Measurements from ENCODE around the gene SORD. TPM values are rescaled to one million over a fixed set of nuclear protein-coding genes. Genes with fewer than 3 reads are reported as not detected.
A peak's percentile ranks its signal among the peaks of the same experiment; 100 is the strongest.
"Not testable (repeated sequence)": the region's sequence is repeated elsewhere in the genome, so short reads cannot be mapped to it uniquely, and the experiment has no call there.

The SORD gene
- total and polyA plus RNA-seq, 8 donors = 5.5 to 43.3 (median 15.3) TPM

GRCh38 chr15:45048794-45049631 is 26.0 kb downstream of the SORD start:
- H3K4me3 ChIP-seq = no peak overlapping the region
- H3K27ac ChIP-seq = peak overlapping the region; percentile 44 to 79 (median 58)
- DNase-seq = peak in 1 of 2 donors; percentile 40

GRCh38 chr15:45050587-45050986 is 27.6 kb downstream of the SORD start:
- no peak for TF ChIP-seq POLR2A (IDR thresholded peaks at IDR 0.05)
- no peak for TF ChIP-seq CTCF (IDR thresholded peaks at IDR 0.05)
- TF ChIP-seq EP300 (IDR thresholded peaks at IDR 0.05) = no peak
- no peak for TF ChIP-seq POLR2AphosphoS5 (IDR thresholded peaks at IDR 0.05)
- peaks cover 5 to 21% (median 5%) of the 10 kb centered on the region in 4 donors for H3K4me1 ChIP-seq
- H3K9me3 ChIP-seq = no peaks in the 10 kb centered on the region
- peaks cover 0 to 64% (median 35%) of the 10 kb centered on the region in 4 donors for H3K36me3 ChIP-seq
- H3K27me3 ChIP-seq = no peaks in the 10 kb centered on the region
- DNase-seq = no peak
- WGBS, 5 donors = 90 to 96% (median 91%) methylated on average over 1 of the region's 1 CpG
- intact Hi-C loops (cut with DNase I; ENCODE audit: low total_unique reads) = no loop called here
- no peak overlapping the region for H3K27ac ChIP-seq
- no peak overlapping the region for H3K4me3 ChIP-seq

More at GRCh38 chr15:45048794-45049631, 26.0 kb downstream of the SORD start:
- TF ChIP-seq POLR2AphosphoS5 (IDR thresholded peaks at IDR 0.05) (peak in 1 of 3 donors; percentile 33), EP300 (IDR thresholded peaks at IDR 0.05) (no peak), POLR2A (IDR thresholded peaks at IDR 0.05) (no peak)
- 34 to 58% (median 44%) methylated on average over 7 of the region's 7 CpGs for whole genome bisulfite sequencing, 5 donors
- intact Hi-C loops (cut with DNase I; ENCODE audit: low total_unique reads) = no loop called here
- H3K36me3 ChIP-seq = peaks cover 0 to 64% (median 37%) of the 10 kb centered on the region in 4 donors
- H3K4me1 ChIP-seq = peaks cover 5 to 21% (median 5%) of the 10 kb centered on the region in 4 donors
- H3K27me3 ChIP-seq = no peaks in the 10 kb centered on the region
- H3K9me3 ChIP-seq = no peaks in the 10 kb centered on the region

DNA sequence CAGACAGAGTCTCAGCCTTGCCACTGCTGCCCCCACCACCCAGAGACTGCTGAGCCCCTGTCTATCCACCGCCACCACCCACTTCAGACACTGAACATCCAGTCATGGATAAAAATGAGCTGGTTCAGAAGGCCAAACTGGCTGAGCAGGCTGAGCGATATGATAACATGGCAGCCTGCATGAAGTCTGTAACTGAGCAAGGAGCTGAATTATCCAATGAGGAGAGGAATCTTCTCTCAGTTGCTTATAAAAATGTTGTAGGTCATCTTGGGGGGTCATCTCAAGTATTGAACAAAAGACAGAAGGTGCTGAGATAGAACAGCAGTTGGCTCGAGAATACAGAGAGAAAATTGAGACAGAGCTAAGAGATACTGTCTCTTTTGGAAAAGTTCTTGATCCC is 29.7 kb downstream of the SORD start:
- WGBS, 5 donors = 95 to 97% (median 96%) methylated on average over 3 of the region's 3 CpGs
- H3K36me3 ChIP-seq = peaks cover 0 to 51% (median 23%) of the 10 kb centered on the region in 4 donors
- H3K4me3 ChIP-seq; intact Hi-C loops (cut with DNase I; ENCODE audit: low total_unique reads); H3K27ac ChIP-seq; H3K27me3 ChIP-seq; H3K9me3 ChIP-seq; DNase-seq: not testable (repeated sequence)
- peaks cover 5 to 21% (median 5%) of the 10 kb centered on the region in 4 donors for H3K4me1 ChIP-seq

- Histone ChIP-seq H3K36me3 (peaks cover 0 to 11% (median 10%) of the 10 kb centered on the region in 4 donors), H3K27ac (peak overlapping the region in 1 of 5 donors; percentile 42)
- WGBS, 5 donors = 63 to 77% (median 65%) methylated on average over 3 of the region's 3 CpGs
- H3K27me3 ChIP-seq; H3K4me1 ChIP-seq; intact Hi-C loops (cut with DNase I; ENCODE audit: low total_unique reads); DNase-seq; H3K9me3 ChIP-seq; H3K4me3 ChIP-seq: not testable (repeated sequence)
These were observed 36.0 kb downstream of the SORD start for GRCh38 chr15:45058690-45059675.

DNA sequence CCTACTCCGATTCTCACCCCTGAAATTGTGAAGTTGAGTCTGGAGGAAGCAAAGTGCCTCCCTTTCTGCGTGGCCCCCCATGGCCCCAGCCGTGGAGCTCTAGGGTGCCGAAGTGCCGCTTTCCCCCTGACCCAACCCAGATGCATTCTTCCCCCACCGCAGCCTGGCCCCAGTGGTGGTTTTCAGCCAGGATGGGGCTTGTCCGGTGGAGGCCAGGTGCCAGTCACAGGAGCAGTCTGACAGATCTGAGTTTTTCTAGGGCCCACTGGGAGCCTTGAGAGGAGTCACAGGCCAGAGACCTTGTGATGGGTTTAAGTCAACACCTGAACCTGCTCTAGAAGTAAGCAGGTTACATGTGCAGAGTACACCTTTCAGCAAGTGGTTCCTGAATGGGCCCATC is 39.3 kb downstream of the SORD start:
- H3K4me1 ChIP-seq; H3K27ac ChIP-seq; H3K9me3 ChIP-seq; H3K4me3 ChIP-seq; DNase-seq; intact Hi-C loops (cut with DNase I; ENCODE audit: low total_unique reads); H3K27me3 ChIP-seq: not testable (repeated sequence)
- H3K36me3 ChIP-seq = peaks cover 0 to 20% (median 14%) of the 10 kb centered on the region in 4 donors
- 95 to 99% (median 97%) methylated on average over 4 to 6 of the region's 7 CpGs for WGBS, 5 donors

- Histone ChIP-seq H3K27ac (peak overlapping the region in 1 of 5 donors; percentile 43), H3K27me3 (no peaks in the 10 kb centered on the region), H3K4me1 (peaks cover 0 to 10% (median 6%) of the 10 kb centered on the region in 4 donors), H3K36me3 (peaks cover 0 to 24% (median 16%) of the 10 kb centered on the region in 4 donors), H3K4me3 (no peak overlapping the region), H3K9me3 (no peaks in the 10 kb centered on the region)
- no peak for TF ChIP-seq EP300 (IDR thresholded peaks at IDR 0.05)
- no peak for TF ChIP-seq POLR2A (IDR thresholded peaks at IDR 0.05)
- TF ChIP-seq CTCF (IDR thresholded peaks at IDR 0.05) = no peak
- TF ChIP-seq POLR2AphosphoS5 (IDR thresholded peaks at IDR 0.05) = no peak
- intact Hi-C loops (cut with DNase I; ENCODE audit: low total_unique reads) = no loop called here
- DNase-seq = peak; percentile 13 to 40
- 36 to 57% (median 52%) methylated on average over 4 of the region's 4 CpGs for WGBS, 5 donors
These were observed 41.4 kb downstream of the SORD start for GRCh38 chr15:45064386-45064785.

DNA sequence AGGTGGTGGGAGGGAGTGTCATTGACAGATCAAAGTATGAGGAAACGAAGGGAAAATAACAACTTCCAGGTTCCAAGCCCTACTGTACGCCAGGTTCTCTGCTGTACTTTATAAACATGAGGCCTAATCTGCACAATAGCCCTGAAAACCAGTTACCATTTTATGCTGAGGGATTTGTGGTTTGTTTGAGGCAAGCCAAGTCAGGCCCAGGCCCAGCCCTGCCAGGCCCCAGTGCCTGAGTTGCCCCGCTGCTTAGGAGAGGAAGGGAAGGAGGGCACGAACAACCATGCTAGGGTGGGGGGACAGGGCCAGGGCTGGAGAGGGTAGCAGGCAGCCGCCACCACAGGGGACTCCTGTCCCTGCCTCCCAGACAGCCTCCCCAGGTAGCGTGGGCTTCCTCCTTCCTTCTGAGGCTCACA is 47.0 kb downstream of the SORD start:
- H3K9me3 ChIP-seq; H3K4me1 ChIP-seq; H3K27me3 ChIP-seq; H3K4me3 ChIP-seq; intact Hi-C loops (cut with DNase I; ENCODE audit: low total_unique reads): not testable (repeated sequence)
- peak overlapping the region in 4 of 5 donors; percentile 36 to 78 (median 70) for H3K27ac ChIP-seq
- H3K36me3 ChIP-seq = peaks cover 0 to 19% (median 10%) of the 10 kb centered on the region in 4 donors
- WGBS, 5 donors = 49 to 74% (median 70%) methylated on average over 2 to 6 of the region's 6 CpGs
- peak in 1 of 2 donors; percentile 36 for DNase-seq

GRCh38 chr15:45073602-45074001 is 50.6 kb downstream of the SORD start:
- intact Hi-C loops (cut with DNase I; ENCODE audit: low total_unique reads); H3K27me3 ChIP-seq; H3K4me3 ChIP-seq; H3K9me3 ChIP-seq; H3K4me1 ChIP-seq; DNase-seq: not testable (repeated sequence)
- H3K36me3 ChIP-seq = peaks cover 0 to 10% (median 4%) of the 10 kb centered on the region in 4 donors
- peak overlapping the region in 2 of 5 donors; percentile 60 for H3K27ac ChIP-seq
